IgD-negative memory B cell (primary cell): ENCODE measurements around the gene RASSF8. TPM values are rescaled to one million over a fixed set of nuclear protein-coding genes. Genes with fewer than 3 reads are reported as not detected.

Experiments used
- H3K27ac Mint-ChIP-seq, 3 donors: one replicate each; pipeline ENCODE4 v1.8.0; 2020 to 2022; ENCODE audit warnings: mild to moderate bottlenecking in 3 of 3, mixed read lengths in 3 of 3, moderate library complexity in 1 of 3
- H3K27me3 Mint-ChIP-seq: one replicate; pipeline ENCODE4 v1.8.0; 2021; ENCODE audit warnings: mixed read lengths
- H3K36me3 Mint-ChIP-seq: one replicate; pipeline ENCODE4 v1.8.0; 2020; ENCODE audit warnings: mild to moderate bottlenecking, mixed read lengths
- H3K4me1 Mint-ChIP-seq, 3 donors: one replicate each; pipeline ENCODE4 v1.8.0; 2020 to 2022; ENCODE audit warnings: mixed read lengths in 3 of 3, mild to moderate bottlenecking in 1 of 3
- H3K4me3 Mint-ChIP-seq, 4 donors: one replicate each; pipeline ENCODE4 v1.8.0; 2020 to 2022; ENCODE audit warnings: mild to moderate bottlenecking in 4 of 4, mixed read lengths in 4 of 4, moderate library complexity in 3 of 4
- H3K9me3 Mint-ChIP-seq, 3 donors: one replicate each; pipeline ENCODE4 v1.8.0; 2020 to 2021; ENCODE audit warnings: mixed read lengths in 3 of 3, mild to moderate bottlenecking in 1 of 3
- polyA plus RNA-seq: library from polyadenylated mRNA; unstranded; fragments of 300-500 nt; fragmentation: Illumina TruSeq; gene quantifications from one replicate; pipeline ENCODE4 v1.2.3, GENCODE V29; 2021

RASSF8 gene
- polyA plus RNA-seq, 1 donor from 2014 or later = not detected

DNA sequence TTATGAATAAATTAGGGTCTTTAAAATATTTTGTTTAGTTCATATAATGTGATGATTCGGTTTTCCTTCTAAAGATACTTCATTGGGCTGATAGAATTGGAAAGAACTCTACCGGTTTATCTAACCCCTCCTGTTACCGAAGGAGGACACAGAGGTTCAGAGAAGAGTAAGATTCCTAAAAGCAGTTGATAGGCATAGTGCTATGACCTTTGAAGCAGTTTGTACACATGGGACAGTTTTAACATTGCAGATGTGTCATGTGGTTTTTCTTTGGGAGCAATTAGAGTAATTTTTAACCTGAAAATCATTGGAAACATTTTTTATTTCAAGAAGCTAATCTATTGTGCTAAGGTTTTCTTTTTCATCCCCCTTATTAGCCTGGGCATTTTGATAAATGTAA lies 103.5 kb downstream of the RASSF8 start:
- H3K36me3 Mint-ChIP-seq = peaks cover 1% of the 10 kb centered on the region
- no peak overlapping the region for H3K27ac Mint-ChIP-seq
- H3K27me3 Mint-ChIP-seq = peaks cover 6% of the 10 kb centered on the region
- peaks cover 0 to 2% (median 0%) of the 10 kb centered on the region in 3 donors for H3K9me3 Mint-ChIP-seq
- peaks cover 0 to 3% (median 2%) of the 10 kb centered on the region in 3 donors for H3K4me1 Mint-ChIP-seq
- no peak overlapping the region for H3K4me3 Mint-ChIP-seq

DNA sequence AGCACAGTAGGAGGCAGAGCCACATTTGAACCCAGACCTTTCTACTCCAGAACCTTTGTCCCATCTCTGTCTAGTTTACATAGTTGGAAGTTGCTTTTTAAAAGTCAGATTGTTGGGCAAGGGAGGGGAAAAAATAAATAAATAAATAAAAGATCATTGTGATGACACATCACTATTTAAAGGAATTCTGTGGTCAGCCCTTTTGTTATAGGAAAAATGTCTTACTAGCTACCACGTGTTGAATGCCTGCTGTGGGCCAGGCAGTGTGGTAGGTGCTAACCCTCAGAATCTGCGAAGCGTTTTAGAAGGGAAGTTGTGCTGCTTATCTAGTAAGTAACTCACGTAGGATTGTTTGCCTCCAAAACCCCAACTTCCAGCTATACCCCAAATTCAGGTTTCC lies 104.1 kb downstream of the RASSF8 start:
- Mint-ChIP-seq H3K27me3 (peaks cover 6% of the 10 kb centered on the region), H3K36me3 (peaks cover 1% of the 10 kb centered on the region), H3K4me1 (peaks cover 0 to 3% (median 2%) of the 10 kb centered on the region in 3 donors), H3K9me3 (peaks cover 0 to 2% (median 0%) of the 10 kb centered on the region in 3 donors), H3K4me3 (no peak overlapping the region), H3K27ac (no peak overlapping the region)

DNA sequence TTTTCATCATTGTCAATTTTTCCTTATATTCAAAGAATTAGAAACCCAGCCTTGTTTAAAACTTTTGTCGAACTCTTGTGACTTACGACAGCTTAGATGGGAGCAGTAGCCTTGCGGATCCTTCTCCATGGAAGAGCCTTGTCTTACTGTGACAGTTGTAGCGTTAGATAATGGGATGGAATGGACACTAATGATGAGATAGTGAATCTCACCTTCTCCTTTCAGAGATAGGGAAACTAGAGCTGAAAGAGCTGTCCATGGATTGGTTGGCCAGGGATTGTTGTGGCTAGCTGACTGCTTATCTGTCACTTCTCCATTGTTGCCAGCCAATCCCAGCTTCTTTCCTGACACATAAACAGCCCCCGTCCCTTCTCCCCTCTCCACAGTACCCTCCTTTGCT lies 107.0 kb downstream of the RASSF8 start:
- no peaks in the 10 kb centered on the region for H3K4me1 Mint-ChIP-seq
- H3K27ac Mint-ChIP-seq = no peak overlapping the region
- H3K4me3 Mint-ChIP-seq = no peak overlapping the region
- peaks cover 4% of the 10 kb centered on the region for H3K27me3 Mint-ChIP-seq
- H3K36me3 Mint-ChIP-seq = peaks cover 1% of the 10 kb centered on the region
- peaks cover 0 to 2% (median 0%) of the 10 kb centered on the region in 3 donors for H3K9me3 Mint-ChIP-seq

DNA sequence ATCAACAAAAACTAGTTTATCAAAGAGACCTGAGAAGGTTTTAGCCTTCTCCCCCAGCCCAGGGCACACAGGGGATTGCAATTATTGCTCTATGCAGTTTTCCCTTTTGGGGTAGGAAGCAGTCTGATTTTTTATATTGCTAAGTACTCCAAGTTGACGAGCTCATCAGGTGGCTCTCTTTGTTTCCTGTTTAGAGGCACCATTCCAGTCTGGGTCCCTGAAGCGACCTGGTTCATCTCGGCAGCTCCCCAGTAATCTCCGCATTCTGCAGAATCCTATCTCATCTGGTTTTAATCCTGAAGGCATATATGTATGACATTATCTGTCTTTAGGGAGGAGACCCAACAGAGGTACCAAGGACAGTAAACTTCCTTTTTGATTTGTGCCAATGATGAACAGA lies 110.0 kb downstream of the RASSF8 start:
- Mint-ChIP-seq H3K4me1 (no peaks in the 10 kb centered on the region), H3K36me3 (peaks cover 1% of the 10 kb centered on the region), H3K4me3 (no peak overlapping the region), H3K27me3 (peaks cover 4% of the 10 kb centered on the region), H3K27ac (no peak overlapping the region), H3K9me3 (peaks cover 0 to 2% (median 0%) of the 10 kb centered on the region in 3 donors)

DNA sequence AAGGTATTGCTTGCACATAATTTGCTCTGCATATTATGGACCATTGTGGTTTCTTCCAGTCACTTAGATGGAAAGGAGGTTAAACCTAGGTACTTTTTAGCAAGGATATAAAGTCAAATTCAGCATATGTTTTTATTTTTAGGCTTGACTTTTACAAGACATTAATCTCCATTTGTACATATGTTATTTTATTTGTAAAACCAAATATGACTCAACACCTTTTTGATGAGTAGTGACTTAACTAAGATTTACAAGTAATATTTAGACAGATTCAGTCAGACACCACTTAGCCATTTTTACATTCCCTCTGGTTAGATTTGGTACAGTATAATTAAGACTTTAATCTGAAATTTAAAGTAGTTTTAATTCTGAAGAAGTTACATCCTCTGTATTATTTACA lies 111.3 kb downstream of the RASSF8 start:
- peaks cover 3% of the 10 kb centered on the region for H3K27me3 Mint-ChIP-seq
- no peak overlapping the region for H3K27ac Mint-ChIP-seq
- H3K4me3 Mint-ChIP-seq = no peak overlapping the region
- H3K36me3 Mint-ChIP-seq = peaks cover 1% of the 10 kb centered on the region
- H3K4me1 Mint-ChIP-seq = no peaks in the 10 kb centered on the region
- H3K9me3 Mint-ChIP-seq = peaks cover 0 to 2% (median 0%) of the 10 kb centered on the region in 3 donors

DNA sequence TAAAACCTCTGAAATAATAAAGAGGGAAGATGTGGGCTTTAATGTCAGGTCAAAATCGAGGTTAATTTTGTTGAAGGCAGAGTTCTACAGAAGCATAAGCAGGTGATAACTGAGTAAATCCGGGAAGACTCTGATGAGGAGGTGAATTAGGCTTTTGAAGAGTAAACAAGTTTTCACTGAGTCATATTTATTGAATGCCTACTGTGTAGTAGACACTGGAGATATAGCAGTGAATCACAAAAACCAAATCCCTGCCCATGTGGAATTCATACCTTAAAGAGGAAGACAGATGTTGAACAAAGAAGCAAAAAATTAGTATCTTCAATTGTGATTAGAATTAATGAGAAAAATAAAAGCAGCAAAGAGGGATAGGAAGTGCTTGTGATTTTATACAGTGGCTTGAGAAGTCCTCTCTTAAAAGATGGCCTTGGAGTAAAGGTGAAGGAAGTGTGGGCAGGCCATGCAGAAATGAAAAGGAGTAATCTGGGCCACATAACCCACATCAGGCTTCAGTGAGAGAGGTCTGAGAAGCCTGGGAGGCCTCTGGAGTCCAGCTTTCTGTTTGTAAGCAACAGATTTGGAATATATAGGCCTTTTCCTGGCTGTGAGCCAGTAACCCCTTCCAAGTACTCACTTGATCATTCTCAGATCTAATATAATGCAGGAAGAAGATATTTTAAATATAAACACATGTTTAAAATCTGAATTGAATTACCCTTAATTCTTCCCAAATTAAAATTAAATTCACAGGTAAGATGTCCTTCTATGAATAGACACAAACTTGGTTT lies 119.6 kb downstream of the RASSF8 start:
- H3K36me3 Mint-ChIP-seq = no peaks in the 10 kb centered on the region
- no peak overlapping the region for H3K4me3 Mint-ChIP-seq
- H3K27me3 Mint-ChIP-seq = peaks cover 2% of the 10 kb centered on the region
- H3K9me3 Mint-ChIP-seq = peaks cover 0 to 14% (median 0%) of the 10 kb centered on the region in 3 donors
- no peak overlapping the region for H3K27ac Mint-ChIP-seq
- no peaks in the 10 kb centered on the region for H3K4me1 Mint-ChIP-seq

DNA sequence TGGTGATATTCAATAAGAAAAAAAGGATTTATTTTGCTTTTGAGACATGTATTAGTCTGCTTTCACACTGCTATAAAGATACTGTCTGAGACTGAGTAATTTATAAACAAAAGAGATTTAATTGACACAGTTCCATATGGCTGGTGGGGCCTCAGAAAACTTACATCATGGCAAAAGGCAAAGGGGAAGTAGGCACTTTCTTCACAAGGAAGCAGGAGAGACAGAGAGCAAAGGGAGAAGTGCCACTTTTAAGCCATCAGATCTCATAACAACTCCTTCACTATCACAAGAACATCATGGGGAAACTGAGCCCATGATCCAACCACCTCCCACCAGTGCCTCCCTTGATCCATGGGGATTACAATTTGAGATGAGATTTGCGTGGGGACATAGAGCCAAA lies 122.4 kb downstream of the RASSF8 start:
- H3K27me3 Mint-ChIP-seq = peaks cover 2% of the 10 kb centered on the region
- H3K27ac Mint-ChIP-seq = no peak overlapping the region
- H3K36me3 Mint-ChIP-seq = no peaks in the 10 kb centered on the region
- H3K4me3 Mint-ChIP-seq = no peak overlapping the region
- H3K9me3 Mint-ChIP-seq = peaks cover 0 to 11% (median 0%) of the 10 kb centered on the region in 3 donors
- H3K4me1 Mint-ChIP-seq = no peaks in the 10 kb centered on the region

DNA sequence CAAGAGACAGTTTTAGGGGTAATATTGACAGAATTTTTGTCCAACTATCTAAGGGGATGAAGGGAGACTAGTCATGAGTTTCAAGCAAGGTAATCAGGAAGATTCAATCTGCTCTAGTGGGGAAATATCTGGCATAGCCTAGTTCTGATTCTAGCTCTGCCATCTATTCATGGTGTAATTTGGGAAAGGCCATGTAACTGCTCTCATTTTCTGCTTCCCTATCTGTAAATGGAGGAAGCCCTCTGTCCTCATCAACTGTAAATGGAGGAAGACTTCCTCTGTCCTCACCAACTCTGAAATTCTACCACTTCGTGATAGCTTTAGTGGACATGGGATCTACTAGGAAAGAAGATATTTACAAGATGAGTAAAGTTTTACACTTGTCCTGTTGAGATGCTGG lies 128.5 kb downstream of the RASSF8 start:
- H3K36me3 Mint-ChIP-seq = no peaks in the 10 kb centered on the region
- H3K9me3 Mint-ChIP-seq = peaks cover 0 to 12% (median 0%) of the 10 kb centered on the region in 3 donors
- no peaks in the 10 kb centered on the region for H3K27me3 Mint-ChIP-seq
- H3K4me3 Mint-ChIP-seq = no peak overlapping the region
- H3K27ac Mint-ChIP-seq = peak overlapping the region in 1 of 3 donors; percentile 16
- peaks cover 0 to 6% (median 4%) of the 10 kb centered on the region in 3 donors for H3K4me1 Mint-ChIP-seq

DNA sequence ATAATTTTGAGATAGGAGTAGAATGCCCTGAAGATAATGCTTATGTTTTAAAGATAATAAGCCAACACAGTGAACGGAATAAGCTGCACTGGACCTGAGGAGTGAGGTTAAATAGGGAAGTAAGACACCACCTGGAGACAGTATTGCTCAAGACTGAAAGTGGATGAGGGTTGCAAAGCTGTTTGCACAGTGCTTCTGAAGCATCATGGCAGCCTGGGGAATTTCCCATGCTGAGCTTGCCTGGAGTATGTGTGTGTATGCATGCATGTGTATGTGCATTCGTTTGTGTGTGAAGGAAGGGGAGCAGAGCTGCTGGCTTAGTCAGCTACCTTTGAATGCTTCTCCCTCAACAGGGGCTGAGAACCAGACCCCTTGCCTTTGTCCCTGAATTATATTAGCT lies 130.5 kb downstream of the RASSF8 start:
- Mint-ChIP-seq H3K4me1 (peaks cover 0 to 6% (median 4%) of the 10 kb centered on the region in 3 donors), H3K27me3 (no peaks in the 10 kb centered on the region)

DNA sequence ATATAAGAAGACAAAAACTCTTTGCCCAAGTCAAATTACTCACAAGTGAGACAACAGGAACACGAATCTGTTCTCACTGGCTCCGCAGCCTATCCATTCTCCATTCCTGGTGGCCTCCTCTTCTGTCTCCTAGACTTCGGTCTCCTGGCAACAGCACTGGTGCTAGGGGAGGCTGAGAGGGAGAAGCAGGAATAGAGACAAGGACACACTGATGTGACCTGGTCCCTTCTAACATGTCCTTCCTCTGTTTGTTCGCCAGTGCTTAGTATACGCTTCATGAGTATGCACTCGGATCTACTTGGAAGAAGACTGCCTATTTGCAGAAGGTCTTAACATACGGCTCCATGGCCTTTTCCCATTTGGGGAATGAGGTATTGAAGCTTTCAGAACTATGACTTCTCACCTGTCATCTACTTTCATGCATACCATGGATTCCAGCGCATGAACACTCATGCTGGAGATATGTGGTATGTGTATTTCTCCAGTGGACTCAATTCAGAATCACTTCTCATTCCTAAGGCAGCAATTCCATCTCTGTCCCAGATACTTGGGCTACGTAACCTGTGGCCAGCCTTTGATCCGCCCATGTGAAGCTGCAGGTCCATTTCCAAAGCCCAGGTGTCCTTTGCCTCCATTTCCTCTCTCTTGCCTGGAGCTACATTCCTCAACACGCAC lies 132.5 kb downstream of the RASSF8 start:
- Mint-ChIP-seq H3K27me3 (no peaks in the 10 kb centered on the region), H3K9me3 (peaks cover 0 to 4% (median 0%) of the 10 kb centered on the region in 3 donors), H3K27ac (no peak overlapping the region), H3K4me1 (peaks cover 0 to 6% (median 4%) of the 10 kb centered on the region in 3 donors), H3K36me3 (no peaks in the 10 kb centered on the region), H3K4me3 (no peak overlapping the region)

More for the DNA sequence above, 130.5 kb downstream of the RASSF8 start:
- no peak overlapping the region for H3K27ac Mint-ChIP-seq
- peaks cover 0 to 4% (median 0%) of the 10 kb centered on the region in 3 donors for H3K9me3 Mint-ChIP-seq
- no peak overlapping the region for H3K4me3 Mint-ChIP-seq
- H3K36me3 Mint-ChIP-seq = no peaks in the 10 kb centered on the region

DNA sequence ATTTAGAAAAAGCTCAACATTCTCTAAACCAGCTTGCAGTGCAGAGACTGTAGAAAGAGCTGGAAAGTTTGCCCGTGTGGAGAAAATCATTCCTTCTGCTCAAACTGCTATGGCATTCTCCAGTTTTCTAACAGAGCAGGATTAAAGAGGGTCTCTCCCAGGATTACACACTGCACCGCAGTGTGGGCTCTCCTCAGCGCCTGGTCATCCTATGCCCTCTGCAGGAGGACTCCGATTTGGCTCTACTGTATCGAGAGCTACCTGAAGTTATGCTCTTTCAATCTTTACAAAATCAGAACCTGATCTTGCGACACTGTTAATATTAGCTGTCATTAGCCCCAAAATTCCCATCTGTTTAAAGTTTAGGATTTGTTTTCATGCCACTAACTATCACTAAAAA lies 133.3 kb downstream of the RASSF8 start:
- Mint-ChIP-seq H3K9me3 (peaks cover 0 to 2% (median 0%) of the 10 kb centered on the region in 3 donors), H3K4me3 (no peak overlapping the region), H3K36me3 (no peaks in the 10 kb centered on the region), H3K27ac (no peak overlapping the region), H3K4me1 (peaks cover 0 to 6% (median 4%) of the 10 kb centered on the region in 3 donors), H3K27me3 (no peaks in the 10 kb centered on the region)

DNA sequence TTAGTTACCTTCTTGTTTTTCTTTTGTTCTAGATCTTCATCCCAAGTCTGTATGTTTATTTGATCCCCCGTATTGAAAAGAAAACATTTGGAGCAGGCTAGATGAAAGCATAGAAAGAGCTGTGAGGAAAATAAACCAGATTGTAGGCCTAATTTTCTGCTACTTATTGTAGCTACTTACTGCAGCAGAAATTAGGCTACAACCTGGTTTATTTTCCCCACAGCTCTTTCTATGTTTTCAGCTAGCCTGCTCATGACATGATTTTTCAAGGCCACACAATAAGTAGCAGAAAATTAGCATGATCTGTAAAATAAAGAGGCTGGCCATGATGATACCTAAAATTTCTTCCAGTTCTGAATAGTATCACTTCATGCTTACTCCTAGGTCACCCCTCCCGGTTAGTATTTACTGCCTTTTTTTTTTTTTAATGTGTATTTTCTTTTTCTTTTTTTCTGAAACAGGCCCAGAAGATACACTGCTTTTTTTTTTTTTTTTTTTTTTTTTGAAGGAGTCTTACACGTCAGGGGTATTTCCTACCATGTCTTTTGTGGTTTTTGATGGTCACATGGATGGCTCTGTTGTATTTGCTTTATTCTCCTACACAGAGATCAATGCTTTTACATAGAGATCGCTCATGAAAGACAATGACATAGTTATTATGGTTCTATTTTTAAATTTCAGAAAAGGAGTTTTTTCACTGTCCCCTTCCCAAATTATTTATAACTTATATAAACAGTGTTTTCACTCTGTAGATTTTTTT lies 134.0 kb downstream of the RASSF8 start:
- Mint-ChIP-seq H3K9me3 (no peaks in the 10 kb centered on the region), H3K4me1 (peaks cover 0 to 7% (median 6%) of the 10 kb centered on the region in 3 donors), H3K27me3 (no peaks in the 10 kb centered on the region), H3K36me3 (no peaks in the 10 kb centered on the region), H3K4me3 (no peak overlapping the region), H3K27ac (no peak overlapping the region)

DNA sequence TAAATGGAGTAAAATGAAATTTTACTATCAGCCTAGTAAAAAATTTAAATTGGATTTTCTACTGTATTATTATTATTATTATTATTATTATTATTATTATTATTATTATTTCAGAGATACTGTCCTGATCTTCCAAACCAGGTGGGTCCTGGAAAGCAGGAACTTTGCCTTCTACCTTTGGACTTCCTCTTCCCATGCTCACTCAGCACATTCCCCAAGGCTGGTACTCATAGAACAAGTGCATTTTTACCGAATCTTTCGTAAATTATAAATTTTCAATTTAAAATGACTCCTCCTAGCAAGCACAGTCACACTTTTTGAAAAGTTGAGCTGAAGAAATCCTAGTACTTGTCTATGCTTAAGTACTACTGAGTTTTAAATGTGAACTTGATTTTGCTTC lies 136.7 kb downstream of the RASSF8 start:
- Mint-ChIP-seq H3K9me3 (no peaks in the 10 kb centered on the region), H3K27me3 (no peaks in the 10 kb centered on the region), H3K27ac (no peak overlapping the region), H3K4me1 (peaks cover 0 to 7% (median 0%) of the 10 kb centered on the region in 3 donors), H3K4me3 (no peak overlapping the region), H3K36me3 (no peaks in the 10 kb centered on the region)

DNA sequence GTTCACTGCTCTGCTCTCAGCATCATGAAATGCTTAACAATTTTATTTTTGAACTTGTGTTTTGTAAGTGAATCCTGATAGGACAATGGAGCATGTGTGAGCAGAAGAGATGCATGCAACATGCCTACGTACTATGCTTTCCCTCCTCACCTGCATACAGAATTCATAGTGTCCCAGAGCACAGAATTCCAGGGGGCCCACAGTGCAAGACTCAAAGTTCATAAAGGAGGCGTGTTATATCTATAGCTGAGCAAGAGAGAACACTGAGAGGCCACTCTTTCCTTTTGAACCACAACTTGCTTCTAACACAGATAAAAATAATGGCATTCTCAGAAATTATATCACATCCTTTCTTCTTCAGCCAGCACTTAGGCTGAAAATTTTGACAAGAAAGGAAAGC lies 137.6 kb downstream of the RASSF8 start:
- Mint-ChIP-seq H3K27ac (no peak overlapping the region), H3K4me1 (peaks cover 0 to 7% (median 0%) of the 10 kb centered on the region in 3 donors)

More for the DNA sequence above, 137.6 kb downstream of the RASSF8 start:
- H3K9me3 Mint-ChIP-seq = no peaks in the 10 kb centered on the region
- H3K27me3 Mint-ChIP-seq = no peaks in the 10 kb centered on the region
- peak overlapping the region in 1 of 4 donors; percentile 32 for H3K4me3 Mint-ChIP-seq
- H3K36me3 Mint-ChIP-seq = no peaks in the 10 kb centered on the region
